ENCODE data around the gene SLC17A7. TPM values are rescaled to one million over a fixed set of nuclear protein-coding genes. Genes with fewer than 3 reads are reported as not detected.

SLC17A7 gene
- total and polyA plus RNA-seq, 2 donors (not counting 1 experiment from before 2014, with no cell fraction given) = 0.08 to 0.33 TPM

- H3K9me3 ChIP-seq (ENCODE audit: control insufficient read depth, insufficient read depth, low read depth, low read length) = no peaks in the 10 kb centered on the region
- no peaks in the 10 kb centered on the region for H3K4me1 ChIP-seq (ENCODE audit: control insufficient read depth, extremely low read depth, insufficient read depth, low read length)
- H3K9ac ChIP-seq (ENCODE audit: insufficient read depth, low read length) = no peak overlapping the region
- H4K20me1 ChIP-seq (ENCODE audit: control insufficient read depth, extremely low read depth, insufficient read depth, low read length) = no peaks in the 10 kb centered on the region
- H3K4me3 ChIP-seq (replicated peaks in 1 of 4; ENCODE audit: control extremely low read depth in 1 of 4, insufficient read depth in 1 of 4, low read depth in 3 of 4, low read length in 4 of 4) = no peak overlapping the region
- no peak for DNase-seq (ENCODE audit: low read depth in 2 of 2)
- no peak overlapping the region for H2AFZ ChIP-seq (ENCODE audit: low read length)
- H3K4me2 ChIP-seq (ENCODE audit: extremely low read depth, insufficient read depth, low read length) = no peak overlapping the region
- H3K79me2 ChIP-seq (ENCODE audit: control insufficient read depth, insufficient read depth, low read length) = no peaks in the 10 kb centered on the region
- TF ChIP-seq EZH2 (IDR thresholded peaks at IDR 0.05; ENCODE audit: low read length, missing control alignments) (no peak), CTCF (conservative IDR thresholded peaks at IDR 0.05 in 1 of 2, IDR thresholded peaks at IDR 0.05 in 1 of 2; ENCODE audit: low read depth in 1 of 2, low read length in 2 of 2) (no peak)
- H3K36me3 ChIP-seq (ENCODE audit: control insufficient read depth, insufficient read depth, low read length) = no peaks in the 10 kb centered on the region
- H3K27me3 ChIP-seq (ENCODE audit: control insufficient read depth, insufficient read depth, low read length) = peaks cover 9% of the 10 kb centered on the region
- H3K27ac ChIP-seq (ENCODE audit: insufficient read depth, low read length) = no peak overlapping the region
Measured at GRCh38 chr19:49390131-49390928, 51.0 kb downstream of the SLC17A7 start.

- no peak for DNase-seq (ENCODE audit: low read depth in 2 of 2)
- no peak overlapping the region for H3K4me2 ChIP-seq (ENCODE audit: extremely low read depth, insufficient read depth, low read length)
- no peaks in the 10 kb centered on the region for H4K20me1 ChIP-seq (ENCODE audit: control insufficient read depth, extremely low read depth, insufficient read depth, low read length)
- TF ChIP-seq CTCF (conservative IDR thresholded peaks at IDR 0.05 in 1 of 2, IDR thresholded peaks at IDR 0.05 in 1 of 2; ENCODE audit: low read depth in 1 of 2, low read length in 2 of 2) (no peak), EZH2 (IDR thresholded peaks at IDR 0.05; ENCODE audit: low read length, missing control alignments) (no peak)
- H3K27me3 ChIP-seq (ENCODE audit: control insufficient read depth, insufficient read depth, low read length) = peaks cover 6% of the 10 kb centered on the region
- no peak overlapping the region for H3K27ac ChIP-seq (ENCODE audit: insufficient read depth, low read length)
- no peak overlapping the region for H3K9ac ChIP-seq (ENCODE audit: insufficient read depth, low read length)
- H2AFZ ChIP-seq (ENCODE audit: low read length) = no peak overlapping the region
- no peaks in the 10 kb centered on the region for H3K36me3 ChIP-seq (ENCODE audit: control insufficient read depth, insufficient read depth, low read length)
- H3K79me2 ChIP-seq (ENCODE audit: control insufficient read depth, insufficient read depth, low read length) = no peaks in the 10 kb centered on the region
- no peaks in the 10 kb centered on the region for H3K9me3 ChIP-seq (ENCODE audit: control insufficient read depth, insufficient read depth, low read depth, low read length)
- H3K4me3 ChIP-seq (replicated peaks in 1 of 4; ENCODE audit: control extremely low read depth in 1 of 4, insufficient read depth in 1 of 4, low read depth in 3 of 4, low read length in 4 of 4) = no peak overlapping the region
- no peaks in the 10 kb centered on the region for H3K4me1 ChIP-seq (ENCODE audit: control insufficient read depth, extremely low read depth, insufficient read depth, low read length)
Measured at GRCh38 chr19:49389406-49389805, 51.9 kb downstream of the SLC17A7 start.

GRCh38 chr19:49387936-49388372, 53.4 kb downstream of the SLC17A7 start, which contains the start of gene KASH5:
TSS of gene KASH5 (plus strand) at chr19:49388249. CDS start at chr19:49390884, 2,635 bp downstream.
- no peak for TF ChIP-seq EZH2 (IDR thresholded peaks at IDR 0.05; ENCODE audit: low read length, missing control alignments)
- TF ChIP-seq CTCF (conservative IDR thresholded peaks at IDR 0.05 in 1 of 2, IDR thresholded peaks at IDR 0.05 in 1 of 2; ENCODE audit: low read depth in 1 of 2, low read length in 2 of 2) = no peak
- Histone ChIP-seq H3K36me3 (ENCODE audit: control insufficient read depth, insufficient read depth, low read length) (no peaks in the 10 kb centered on the region), H2AFZ (ENCODE audit: low read length) (no peak within 1 kb of the TSS), H3K9ac (ENCODE audit: insufficient read depth, low read length) (no peak within 1 kb of the TSS), H3K79me2 (ENCODE audit: control insufficient read depth, insufficient read depth, low read length) (no peaks in the 10 kb centered on the region), H3K4me1 (ENCODE audit: control insufficient read depth, extremely low read depth, insufficient read depth, low read length) (no peaks in the 10 kb centered on the region), H3K27ac (ENCODE audit: insufficient read depth, low read length) (no peak within 1 kb of the TSS), H3K9me3 (ENCODE audit: control insufficient read depth, insufficient read depth, low read depth, low read length) (no peaks in the 10 kb centered on the region), H3K4me3 (replicated peaks in 1 of 4; ENCODE audit: control extremely low read depth in 1 of 4, insufficient read depth in 1 of 4, low read depth in 3 of 4, low read length in 4 of 4) (no peak within 1 kb of the TSS), H3K4me2 (ENCODE audit: extremely low read depth, insufficient read depth, low read length) (no peak within 1 kb of the TSS), H4K20me1 (ENCODE audit: control insufficient read depth, extremely low read depth, insufficient read depth, low read length) (no peaks in the 10 kb centered on the region), H3K27me3 (ENCODE audit: control insufficient read depth, insufficient read depth, low read length) (peaks cover 6% of the 10 kb centered on the region)
- peak; percentile 22 to 52 for DNase-seq (ENCODE audit: low read depth in 2 of 2)

Data from fibroblast of lung (primary cell).